Activated T-cell treated with anti-CD3 and anti-CD28 coated beads for 24 hours (primary cell): ENCODE measurements around the gene ZNFX1.
"Not testable (repeated sequence)": the region's sequence is repeated elsewhere in the genome, so short reads cannot be mapped to it uniquely, and the experiment has no call there.

Source experiments
- DNase-seq: peaks from one replicate; pipeline ENCODE4 v3.0.0-alpha.2; 2020; ENCODE audit warnings: low read depth

Gene ZNFX1

GRCh38 chr20:49248301-49248700, 29.6 kb downstream of the ZNFX1 start:
- no peak for DNase-seq

DNA sequence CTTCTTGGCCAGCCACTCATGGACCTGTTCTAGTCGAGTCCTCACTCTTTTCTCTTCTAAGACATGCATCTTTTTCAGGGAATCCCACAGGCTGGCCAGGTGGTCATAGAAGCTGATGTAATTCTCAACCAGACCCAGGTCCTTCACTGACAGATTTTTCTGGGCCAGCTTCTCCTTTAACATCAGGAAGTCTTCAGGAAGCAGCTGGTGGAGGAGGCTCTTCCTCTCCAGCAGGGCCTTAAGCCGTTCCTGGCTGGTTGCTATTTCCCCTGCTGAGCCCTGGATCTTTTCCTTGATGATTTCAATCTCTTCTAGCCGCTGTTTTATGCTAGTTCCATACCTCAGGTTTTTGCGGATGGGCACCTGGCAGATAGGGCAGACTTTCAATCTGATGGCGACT, 30.1 kb downstream of the ZNFX1 start:
- DNase-seq, result no peak

- no peak for DNase-seq
Observed at GRCh38 chr20:49247169-49247723, 30.6 kb downstream of the ZNFX1 start.

GRCh38 chr20:49245921-49246740, 31.7 kb downstream of the ZNFX1 start:
- DNase-seq, result peak; percentile 16

DNA sequence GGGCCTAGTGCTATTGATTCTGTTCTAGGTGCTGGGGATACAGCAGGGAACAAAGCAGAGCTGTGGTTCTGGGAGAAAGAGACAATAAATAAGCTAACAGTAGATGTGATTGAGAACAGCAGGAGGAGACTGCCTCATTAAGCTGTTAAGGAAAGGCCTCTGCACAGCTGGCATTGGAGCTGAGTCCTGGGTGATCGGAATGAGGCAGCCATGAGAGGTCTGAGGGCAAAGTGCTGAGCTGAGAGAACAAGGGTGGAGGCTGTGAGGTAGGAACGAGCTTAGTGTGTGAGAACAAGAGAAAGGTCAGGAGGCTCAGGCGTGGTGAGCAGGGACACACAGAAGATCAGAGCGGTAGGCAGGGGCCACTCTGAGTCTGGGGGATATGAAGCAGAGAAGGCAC, 40.3 kb downstream of the ZNFX1 start:
- no peak for DNase-seq

- DNase-seq, result no peak
Observed at GRCh38 chr20:49236301-49236700, 41.6 kb downstream of the ZNFX1 start.

GRCh38 chr20:49234831-49235230, 43.0 kb downstream of the ZNFX1 start:
- no peak for DNase-seq

- no peak for DNase-seq
Observed at GRCh38 chr20:49233226-49233625, 44.6 kb downstream of the ZNFX1 start.

DNA sequence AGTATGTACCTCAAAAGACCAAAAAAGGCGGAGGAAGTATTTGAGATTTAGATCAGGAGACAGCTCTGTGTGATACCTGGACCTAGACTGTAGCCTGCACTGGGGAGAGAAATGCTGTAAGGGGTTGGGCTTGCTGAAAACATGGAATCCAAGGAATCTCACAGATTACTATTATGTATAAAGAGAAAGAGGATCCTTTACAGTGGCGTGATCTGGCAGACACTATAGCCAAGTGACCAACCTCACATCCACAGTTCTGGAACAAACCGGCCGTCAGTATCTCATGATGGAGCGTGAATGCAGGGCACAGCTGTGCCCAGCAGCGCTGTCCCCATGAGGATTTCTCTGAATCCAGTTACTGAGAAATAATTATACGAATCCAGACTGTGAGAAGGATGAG, 46.4 kb downstream of the ZNFX1 start:
- no peak for DNase-seq

DNA sequence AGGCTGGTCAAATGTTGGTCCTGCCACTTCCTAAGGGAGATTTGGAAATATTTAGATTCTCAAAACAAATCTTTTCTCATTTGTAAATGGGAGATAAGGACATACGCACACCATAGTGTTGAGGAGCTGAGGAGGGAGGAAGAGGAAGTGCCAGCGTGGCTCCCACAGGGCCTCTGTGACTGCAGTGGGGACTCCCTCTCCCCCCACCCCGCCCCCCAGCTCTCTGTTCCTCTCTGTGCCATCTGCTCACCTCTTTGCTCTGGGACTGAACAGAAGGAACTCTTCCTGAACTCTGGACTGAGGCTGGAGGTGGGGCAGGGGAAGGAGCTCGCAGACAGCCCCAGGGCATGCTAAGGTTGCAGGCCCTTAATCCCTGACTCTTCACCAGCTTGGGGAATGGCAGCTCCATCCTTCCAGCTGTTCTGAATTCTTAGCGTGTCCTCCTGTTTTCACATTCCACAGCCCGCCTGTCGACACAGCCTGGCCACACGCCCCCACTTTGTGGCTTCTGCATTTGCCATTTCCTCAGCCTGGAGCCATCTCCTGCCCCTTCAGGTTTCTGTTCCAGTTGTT, 47.2 kb downstream of the ZNFX1 start:
- no peak for DNase-seq

DNA sequence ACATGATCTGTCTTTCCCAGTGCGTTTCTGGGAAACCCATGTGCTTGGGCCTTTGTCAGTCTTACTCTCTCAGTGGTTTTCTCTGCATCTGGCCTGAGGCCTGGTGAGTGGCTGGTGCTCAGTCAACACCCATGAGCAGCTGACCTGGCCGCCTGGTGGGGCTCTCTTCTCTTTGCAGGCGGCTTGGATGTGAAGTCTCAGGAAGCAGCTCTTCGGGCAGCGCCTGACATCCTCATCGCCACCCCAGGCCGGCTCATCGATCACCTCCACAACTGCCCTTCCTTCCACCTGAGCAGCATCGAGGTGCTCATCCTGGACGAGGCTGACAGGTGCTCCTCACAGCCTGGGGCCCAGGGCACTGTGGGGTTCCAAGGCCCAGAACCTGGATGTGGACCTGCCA, 47.8 kb downstream of the ZNFX1 start:
- DNase-seq, result no peak

GRCh38 chr20:49229381-49229780, 48.5 kb downstream of the ZNFX1 start:
- DNase-seq, result no peak

GRCh38 chr20:49228676-49229075, 49.2 kb downstream of the ZNFX1 start:
- DNase-seq, result no peak

GRCh38 chr20:49225896-49226295, 52.0 kb downstream of the ZNFX1 start:
- DNase-seq, result no peak

DNA sequence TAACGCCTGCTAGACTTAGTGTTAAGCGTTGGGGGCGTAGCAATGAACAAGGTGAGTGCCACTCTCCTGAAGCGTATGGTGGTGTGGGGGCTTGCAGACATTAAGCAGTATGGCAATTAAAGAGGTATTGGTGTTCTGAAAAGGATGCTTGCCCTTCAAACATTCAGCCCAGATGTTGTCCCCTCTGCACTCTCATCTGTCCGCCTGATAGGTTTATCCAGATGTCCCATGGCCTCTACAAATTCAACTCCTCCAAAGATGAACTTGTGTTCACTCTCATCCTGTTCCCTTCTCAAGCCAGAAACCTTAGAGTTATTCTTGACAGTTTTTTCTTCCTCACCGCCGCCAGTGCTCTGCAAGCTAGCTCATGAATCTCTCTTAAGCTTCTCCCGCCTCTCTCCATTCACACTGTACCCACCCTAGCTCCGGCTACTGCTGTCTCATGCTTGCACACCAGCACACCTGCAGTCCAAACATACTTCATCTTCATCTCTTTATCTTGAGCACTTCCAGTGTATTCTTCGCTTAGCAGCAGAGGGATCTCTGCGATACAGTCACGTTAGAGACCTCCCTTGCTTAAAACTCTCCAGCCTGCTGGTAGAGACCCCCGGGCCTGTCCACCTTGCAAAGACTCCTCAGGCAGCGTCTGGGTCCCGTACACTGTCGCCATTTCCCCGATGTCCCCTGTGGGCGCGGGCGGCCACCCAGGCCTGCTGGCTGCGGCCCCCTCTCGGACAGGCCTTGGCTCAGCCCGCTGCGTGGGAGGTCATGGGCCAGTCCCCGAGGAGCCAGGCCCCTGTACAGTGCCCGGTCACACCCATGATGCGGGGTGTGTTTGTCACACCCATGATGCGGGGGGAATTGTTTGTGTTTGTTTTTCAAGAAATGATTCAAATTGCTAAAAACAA, 57.7 kb downstream of the ZNFX1 start:
- no peak for DNase-seq

DNA sequence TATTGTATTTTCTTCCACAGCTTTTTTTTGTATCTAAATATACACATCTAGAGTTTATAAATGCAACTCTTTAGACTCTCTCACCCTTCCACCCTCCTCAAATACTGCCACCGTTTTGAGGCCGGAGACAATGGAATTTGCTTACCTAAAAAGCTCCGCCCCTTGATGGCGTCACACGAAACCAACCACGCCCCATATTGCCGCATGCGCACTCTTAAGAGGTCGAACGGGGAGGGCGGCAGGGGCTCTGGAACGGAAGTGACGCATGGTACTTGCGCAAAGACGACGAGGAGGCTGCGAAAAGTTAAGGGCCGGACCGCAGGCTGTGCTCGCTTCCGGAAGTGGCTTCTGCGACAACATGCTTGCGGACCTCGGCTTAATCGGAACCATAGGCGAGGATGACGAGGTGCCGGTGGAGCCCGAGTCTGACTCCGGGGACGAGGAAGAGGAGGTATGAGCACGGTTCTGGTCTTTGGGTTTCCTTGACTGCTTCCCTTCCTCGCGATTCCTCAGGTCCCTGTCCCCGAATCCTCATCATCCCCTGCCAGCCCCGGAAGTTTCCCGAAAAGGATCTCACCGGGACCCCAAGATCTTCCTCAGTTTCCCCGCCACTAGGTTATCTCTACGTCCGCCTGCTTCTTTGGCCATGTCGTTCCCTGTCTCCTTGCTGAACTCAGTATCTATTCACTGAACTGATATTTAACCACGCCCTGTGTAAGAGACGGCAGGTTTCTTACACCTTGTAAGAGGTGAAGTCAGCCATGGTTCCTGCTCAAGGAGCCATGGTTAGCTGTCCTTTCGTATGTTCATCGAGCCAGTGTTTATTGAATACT, 58.5 kb downstream of the ZNFX1 start, which contains the start of gene DDX27:
Gene DDX27 (plus strand): TSS at position 326 of the 833 bp plus-strand sequence. CDS start 33 bp downstream, at position 359.
- peak; percentile 95 for DNase-seq

DNA sequence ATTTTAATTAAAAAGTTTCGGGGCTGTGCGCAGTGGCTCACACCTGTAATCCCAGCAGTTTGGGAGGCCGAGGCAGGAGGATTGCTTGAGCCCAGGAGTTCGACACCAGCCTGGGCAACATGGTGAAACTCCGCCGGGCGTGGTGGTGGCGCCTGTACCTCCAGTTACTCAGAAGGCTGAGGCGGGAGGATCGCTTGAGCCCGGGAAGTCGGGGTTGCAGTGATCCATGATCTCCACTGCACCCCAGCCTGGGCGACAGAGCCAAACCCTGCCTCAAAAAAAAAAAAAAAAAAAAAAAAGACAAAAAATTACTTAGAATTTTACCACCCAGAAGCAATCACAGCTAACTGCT, 59.1 kb downstream of the ZNFX1 start:
- not testable (repeated sequence) for DNase-seq

GRCh38 chr20:49216991-49217578, 60.8 kb downstream of the ZNFX1 start:
- peak; percentile 91 for DNase-seq

DNA sequence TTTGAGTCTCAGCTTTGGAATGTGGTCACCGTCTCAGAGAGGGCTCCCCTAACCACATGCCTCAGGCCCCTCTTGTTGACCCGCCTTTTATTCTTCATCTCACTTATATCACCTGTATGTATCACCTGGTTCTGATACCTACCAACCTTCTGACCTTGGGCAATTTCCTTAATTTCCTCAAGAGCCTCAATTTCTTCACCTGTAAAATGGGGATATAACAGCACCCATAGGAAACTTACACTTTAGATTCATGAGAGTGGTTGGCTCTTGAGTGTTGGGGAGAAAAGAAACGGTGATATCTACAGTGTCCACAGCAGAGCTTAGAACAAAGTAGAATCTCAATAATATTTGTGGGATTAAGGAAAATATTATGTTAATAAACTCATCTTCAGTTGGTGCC, 62.6 kb downstream of the ZNFX1 start:
- no peak for DNase-seq

- DNase-seq, result no peak
Observed at GRCh38 chr20:49214571-49214970, 63.3 kb downstream of the ZNFX1 start.

DNA sequence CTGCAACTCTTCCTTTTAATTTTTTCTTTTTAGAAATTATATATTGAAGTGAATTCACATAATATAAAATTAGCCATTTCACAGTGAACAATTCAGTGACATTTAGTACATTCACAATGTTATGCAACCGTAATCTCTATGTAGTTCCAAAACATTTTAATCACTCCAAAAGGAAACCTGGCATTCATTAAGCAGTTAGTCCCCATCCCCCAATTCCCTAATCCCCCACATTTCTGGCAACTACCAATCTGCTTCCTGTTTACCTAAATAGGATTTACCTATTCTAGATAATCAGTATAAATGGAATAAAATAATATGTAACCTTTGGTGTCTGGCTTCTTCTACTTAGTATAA, 67.1 kb downstream of the ZNFX1 start:
- DNase-seq, result no peak
